ENCODE results near the gene SMCO1.
A peak's percentile ranks its signal among the peaks of the same experiment; 100 is the strongest.

The SMCO1 gene

DNA sequence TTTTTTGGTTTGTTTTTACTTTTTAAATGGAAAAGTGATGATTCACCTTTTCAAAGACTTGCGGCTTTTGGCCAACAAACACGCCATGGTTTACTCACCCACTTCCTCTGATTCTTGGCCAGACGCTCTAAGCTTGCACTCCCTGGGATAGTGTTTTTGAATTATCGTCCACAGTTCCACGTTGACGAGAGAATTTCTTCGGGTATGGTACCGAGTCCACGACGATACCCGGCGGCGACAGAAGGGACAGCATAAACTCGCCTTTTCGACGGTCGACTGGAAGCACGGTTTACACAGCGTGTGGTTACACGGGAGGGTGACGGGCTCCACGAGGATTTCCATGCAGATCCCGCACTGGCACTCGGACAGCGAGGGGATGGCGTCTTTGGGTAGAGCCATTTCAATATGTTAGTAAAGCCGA lies 12.4 kb downstream of the SMCO1 start:
- TF ChIP-seq, protein P1, sequence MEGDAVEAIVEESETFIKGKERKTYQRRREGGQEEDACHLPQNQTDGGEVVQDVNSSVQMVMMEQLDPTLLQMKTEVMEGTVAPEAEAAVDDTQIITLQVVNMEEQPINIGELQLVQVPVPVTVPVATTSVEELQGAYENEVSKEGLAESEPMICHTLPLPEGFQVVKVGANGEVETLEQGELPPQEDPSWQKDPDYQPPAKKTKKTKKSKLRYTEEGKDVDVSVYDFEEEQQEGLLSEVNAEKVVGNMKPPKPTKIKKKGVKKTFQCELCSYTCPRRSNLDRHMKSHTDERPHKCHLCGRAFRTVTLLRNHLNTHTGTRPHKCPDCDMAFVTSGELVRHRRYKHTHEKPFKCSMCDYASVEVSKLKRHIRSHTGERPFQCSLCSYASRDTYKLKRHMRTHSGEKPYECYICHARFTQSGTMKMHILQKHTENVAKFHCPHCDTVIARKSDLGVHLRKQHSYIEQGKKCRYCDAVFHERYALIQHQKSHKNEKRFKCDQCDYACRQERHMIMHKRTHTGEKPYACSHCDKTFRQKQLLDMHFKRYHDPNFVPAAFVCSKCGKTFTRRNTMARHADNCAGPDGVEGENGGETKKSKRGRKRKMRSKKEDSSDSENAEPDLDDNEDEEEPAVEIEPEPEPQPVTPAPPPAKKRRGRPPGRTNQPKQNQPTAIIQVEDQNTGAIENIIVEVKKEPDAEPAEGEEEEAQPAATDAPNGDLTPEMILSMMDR (IDR thresholded peaks at IDR 0.05; ENCODE audit: low read depth, low read length): no peak
- DNase-seq (ENCODE audit: low read depth, low spot score): peak; percentile 92
- H3K4me3 ChIP-seq (ENCODE audit: low read depth, low read length): peak overlapping the region; percentile 96
- in situ Hi-C loops (cut with HindIII; ENCODE audit: low sequenced_read_pairs): no loop called here

DNA sequence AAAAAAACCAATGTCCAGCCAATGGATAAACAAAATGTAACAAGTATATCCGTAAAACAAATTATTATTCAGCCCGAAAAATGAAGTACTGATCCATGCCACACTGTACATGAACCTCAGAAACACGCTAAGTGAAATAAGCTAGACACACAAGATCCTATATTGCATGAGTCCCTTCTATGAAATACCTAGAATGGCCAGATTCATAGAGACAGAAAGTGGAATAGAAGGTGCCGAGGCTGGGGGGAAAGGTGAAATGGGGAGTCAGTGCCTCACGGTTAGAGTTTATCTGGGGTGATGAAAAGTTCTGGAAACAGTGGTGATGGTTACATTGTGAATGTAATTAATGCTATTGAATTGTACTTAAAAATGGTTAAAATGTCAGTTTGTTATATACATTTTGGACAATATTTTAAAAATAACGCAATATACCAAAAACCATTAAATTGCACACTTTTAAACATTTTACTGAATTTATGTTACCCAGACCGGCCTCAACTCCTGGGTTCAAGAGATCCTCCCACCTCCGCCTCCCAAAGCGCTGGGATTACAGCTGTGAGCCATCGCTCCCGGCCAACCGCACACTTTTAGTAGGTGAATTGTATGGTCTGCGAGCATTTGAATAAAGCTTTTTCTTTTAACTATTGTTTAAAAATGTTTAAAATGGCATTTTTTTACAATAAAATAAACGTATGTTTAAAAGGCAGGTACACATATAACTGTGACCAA lies 13.7 kb downstream of the SMCO1 start:
- peak overlapping the region; percentile 96 for H3K4me3 ChIP-seq (ENCODE audit: low read depth, low read length)
- TF ChIP-seq, protein P1 (IDR thresholded peaks at IDR 0.05; ENCODE audit: low read depth, low read length): no peak
- DNase-seq (ENCODE audit: low read depth, low spot score): peak; percentile 44
- in situ Hi-C loops (cut with HindIII; ENCODE audit: low sequenced_read_pairs): no loop called here

DNA sequence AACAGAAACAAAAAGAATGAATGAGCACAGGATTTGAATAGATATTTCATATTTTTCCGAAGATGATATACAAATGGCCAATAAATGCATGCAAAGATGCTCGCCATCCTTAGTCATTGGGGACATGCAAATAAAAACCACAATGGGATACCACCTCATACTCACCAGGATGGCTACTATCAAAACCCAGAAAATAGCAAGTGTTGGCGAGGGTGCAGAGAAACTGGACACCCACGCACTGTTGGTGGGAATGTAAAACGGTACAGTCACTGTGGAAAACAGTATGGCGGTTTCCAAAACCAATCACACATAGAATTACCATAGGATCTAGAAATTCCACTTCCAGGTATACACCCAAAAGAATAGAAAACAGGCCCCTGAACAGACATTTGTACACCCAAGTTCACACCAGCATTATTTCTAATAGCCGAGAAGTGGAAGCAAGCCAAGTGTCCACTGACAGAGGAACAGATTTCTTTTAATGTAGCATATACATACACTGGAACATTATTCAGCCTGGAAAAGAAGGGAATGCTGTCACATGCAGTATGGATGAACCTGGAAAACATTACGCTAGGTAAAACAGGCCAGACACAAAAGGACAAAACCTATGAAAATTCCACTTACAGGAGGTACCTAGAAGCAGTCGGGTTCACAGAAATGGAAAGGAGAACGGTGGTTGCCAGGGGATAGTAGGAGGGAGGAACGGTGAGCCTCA lies 15.2 kb downstream of the SMCO1 start:
- TF ChIP-seq, protein P1 (IDR thresholded peaks at IDR 0.05; ENCODE audit: low read depth, low read length): no peak
- in situ Hi-C loops (cut with HindIII; ENCODE audit: low sequenced_read_pairs): no loop called here
- DNase-seq (ENCODE audit: low read depth, low spot score): no peak
- peak overlapping the region; percentile 96 for H3K4me3 ChIP-seq (ENCODE audit: low read depth, low read length)

DNA sequence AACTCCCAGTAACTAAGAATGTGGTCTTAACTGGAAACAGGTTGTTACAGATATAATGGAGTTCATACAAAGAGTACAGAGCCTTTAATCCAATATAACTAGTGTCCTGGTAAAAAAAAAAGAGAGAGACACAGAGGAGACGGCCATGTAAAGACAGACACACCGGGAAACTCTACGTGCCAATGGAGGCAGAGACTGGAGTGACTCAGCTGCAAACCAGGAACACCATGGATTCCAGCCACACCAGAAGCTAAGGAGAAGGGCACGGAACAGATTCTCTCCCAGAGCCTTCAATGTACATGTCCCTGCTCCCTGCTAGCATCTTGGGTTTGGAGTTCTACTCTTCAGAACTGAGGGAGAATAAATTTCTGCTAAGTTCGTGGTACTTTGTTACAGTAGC lies 16.1 kb downstream of the SMCO1 start:
- in situ Hi-C loops (cut with HindIII; ENCODE audit: low sequenced_read_pairs): no loop called here
- peak; percentile 59 for DNase-seq (ENCODE audit: low read depth, low spot score)
- no peak overlapping the region for H3K4me3 ChIP-seq (ENCODE audit: low read depth, low read length)
- TF ChIP-seq, protein P1 (IDR thresholded peaks at IDR 0.05; ENCODE audit: low read depth, low read length): no peak

DNA sequence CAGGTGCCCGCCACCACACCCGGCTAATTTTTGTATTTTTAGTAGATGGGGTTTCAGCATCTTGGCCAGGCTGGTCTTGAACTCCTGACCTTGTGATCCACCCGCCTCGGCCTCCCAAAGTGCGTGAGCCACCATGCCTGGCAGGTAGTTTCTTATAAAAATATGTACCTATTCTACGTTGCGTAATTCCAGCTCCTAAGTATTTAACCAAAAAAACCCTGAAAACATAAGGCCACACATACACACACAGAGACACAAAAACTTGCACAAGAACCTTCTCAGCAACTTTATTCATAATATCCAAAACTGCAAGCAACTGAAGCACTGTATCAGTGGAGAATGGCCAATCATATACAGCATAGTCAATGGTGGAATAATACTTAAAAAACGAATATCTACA lies 16.8 kb downstream of the SMCO1 start:
- no peak overlapping the region for H3K4me3 ChIP-seq (ENCODE audit: low read depth, low read length)
- TF ChIP-seq, protein P1 (IDR thresholded peaks at IDR 0.05; ENCODE audit: low read depth, low read length): no peak
- in situ Hi-C loops (cut with HindIII; ENCODE audit: low sequenced_read_pairs): no loop called here
- DNase-seq (ENCODE audit: low read depth, low spot score): no peak

DNA sequence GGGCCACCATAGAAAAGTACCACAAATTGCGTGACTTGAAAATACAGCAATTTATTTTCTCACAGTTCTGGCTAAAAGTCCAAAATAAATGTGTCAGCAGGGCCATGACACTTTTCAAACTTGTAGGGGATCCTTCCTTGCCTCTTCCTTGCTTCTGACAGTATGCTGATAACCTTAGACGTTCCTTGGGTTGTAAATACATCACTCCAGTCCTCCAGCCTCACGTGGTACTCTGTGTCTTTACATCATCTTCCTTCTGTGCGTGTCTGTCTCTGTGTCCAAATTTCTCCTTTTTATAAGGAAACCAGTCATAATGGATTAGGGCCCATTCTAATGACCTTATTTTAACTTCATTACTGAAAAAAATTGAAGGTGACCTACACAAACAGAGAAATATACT lies 19.0 kb downstream of the SMCO1 start:
- in situ Hi-C loops (cut with HindIII; ENCODE audit: low sequenced_read_pairs): no loop called here
- no peak for DNase-seq (ENCODE audit: low read depth, low spot score)
- TF ChIP-seq, protein P1 (IDR thresholded peaks at IDR 0.05; ENCODE audit: low read depth, low read length): no peak
- no peak overlapping the region for H3K4me3 ChIP-seq (ENCODE audit: low read depth, low read length)
